OCI-M1 (cell line): ENCODE data around the gene SEC61A2.
"Not testable (repeated sequence)": the region's sequence is repeated elsewhere in the genome, so short reads cannot be mapped to it uniquely, and the experiment has no call there.

Source experiments
- DNase-seq: peaks from one replicate; lab custom pipeline; 2025; lab: John Stamatoyannopoulos, UW

Gene SEC61A2

DNA sequence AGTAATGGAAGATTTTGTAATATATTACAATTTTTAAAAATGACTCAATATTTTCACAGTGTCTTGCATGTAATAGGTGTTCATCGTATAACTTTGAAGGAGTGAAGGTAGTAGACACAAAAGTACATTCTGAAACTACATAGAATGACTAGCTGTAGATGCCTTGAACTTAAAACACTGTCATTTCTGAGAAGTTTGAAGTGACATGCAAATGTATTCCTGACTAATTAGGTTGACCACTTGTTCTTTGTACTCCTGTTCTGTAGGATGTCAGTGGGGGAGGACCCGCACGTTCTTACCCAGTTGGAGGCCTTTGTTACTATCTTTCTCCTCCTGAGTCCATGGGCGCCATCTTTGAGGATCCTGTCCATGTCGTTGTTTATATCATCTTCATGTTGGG is 31.2 kb downstream of the SEC61A2 start:
- DNase-seq: no peak

GRCh38 chr10:12162927-12163326 is 33.5 kb downstream of the SEC61A2 start:
- no peak for DNase-seq

DNA sequence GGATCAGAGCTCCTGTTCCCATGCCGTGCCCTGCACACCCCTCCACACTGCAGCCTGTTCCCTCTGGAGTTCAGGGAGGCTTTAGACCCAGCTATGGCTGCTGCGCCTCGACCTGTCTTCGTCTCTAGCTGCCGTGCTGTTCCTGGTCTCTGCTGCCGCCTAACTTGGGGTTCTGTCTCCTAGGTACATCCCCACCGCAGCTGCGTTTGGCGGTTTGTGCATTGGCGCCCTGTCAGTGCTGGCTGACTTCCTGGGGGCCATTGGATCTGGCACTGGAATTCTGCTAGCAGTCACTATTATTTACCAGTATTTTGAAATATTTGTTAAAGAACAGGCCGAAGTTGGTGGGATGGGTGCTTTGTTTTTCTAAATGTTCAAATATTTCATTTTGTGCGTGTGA is 34.6 kb downstream of the SEC61A2 start:
- DNase-seq: no peak

GRCh38 chr10:12165036-12165435 is 35.6 kb downstream of the SEC61A2 start:
- DNase-seq: no peak

DNA sequence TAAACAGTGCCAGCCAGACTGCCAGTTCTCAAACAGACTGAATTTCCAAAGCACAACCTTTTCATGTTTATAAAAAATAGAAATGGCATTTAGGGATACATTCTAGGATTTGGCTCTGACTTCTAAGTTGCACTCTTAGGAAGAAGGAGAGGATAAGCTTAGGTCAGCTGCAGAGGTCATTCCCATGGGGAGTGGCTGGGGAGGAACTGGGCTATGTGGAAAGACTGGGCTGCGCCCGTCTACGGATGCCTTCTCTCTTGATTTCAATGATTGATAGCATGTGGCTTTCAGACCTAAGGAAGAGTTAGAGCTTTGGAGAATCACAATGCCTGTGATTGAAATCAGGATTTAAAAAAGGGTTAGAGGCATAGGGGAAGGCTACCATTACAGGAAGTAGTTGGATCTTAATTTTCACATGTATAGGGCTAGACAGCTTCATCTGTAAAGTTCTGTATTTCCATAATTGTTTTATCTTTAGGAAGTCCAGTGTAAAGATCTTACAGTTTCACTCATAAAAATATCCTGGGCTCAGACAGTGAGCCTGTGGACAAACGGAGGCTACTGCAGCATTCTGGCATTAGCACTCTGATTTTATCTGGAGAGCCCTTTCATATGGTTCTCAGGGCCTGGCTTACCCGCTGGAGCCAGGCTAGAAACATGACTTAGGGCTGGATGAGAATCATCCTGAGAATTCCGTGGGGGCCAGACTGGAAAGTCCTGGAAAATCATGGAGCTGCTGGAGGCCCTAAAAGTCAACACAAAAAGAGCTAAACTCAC is 36.7 kb downstream of the SEC61A2 start:
- DNase-seq: no peak

DNA sequence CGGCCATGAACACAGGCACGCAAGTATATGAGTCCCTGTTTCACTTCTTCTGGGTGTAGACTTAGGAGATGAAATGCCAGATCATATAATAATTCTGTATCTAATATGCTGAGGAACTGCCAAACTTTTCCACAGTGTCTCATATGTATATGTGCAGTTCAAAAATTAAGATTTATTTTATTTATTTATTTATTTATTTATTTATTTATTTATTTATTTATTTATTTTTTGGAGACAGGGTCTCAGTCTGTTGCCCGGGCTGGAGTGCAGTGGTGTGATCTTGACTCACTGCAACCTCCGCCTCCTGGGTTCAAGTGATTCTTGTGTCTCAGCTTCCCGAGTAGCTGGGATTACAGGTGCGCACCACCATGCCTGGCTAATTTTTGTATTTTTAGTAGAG is 42.0 kb downstream of the SEC61A2 start:
- not testable (repeated sequence) for DNase-seq

GRCh38 chr10:12177642-12178041 is 48.2 kb downstream of the SEC61A2 start:
- DNase-seq: no peak

- DNase-seq: no peak
Observed at GRCh38 chr10:12179606-12180170, 50.2 kb downstream of the SEC61A2 start.

DNA sequence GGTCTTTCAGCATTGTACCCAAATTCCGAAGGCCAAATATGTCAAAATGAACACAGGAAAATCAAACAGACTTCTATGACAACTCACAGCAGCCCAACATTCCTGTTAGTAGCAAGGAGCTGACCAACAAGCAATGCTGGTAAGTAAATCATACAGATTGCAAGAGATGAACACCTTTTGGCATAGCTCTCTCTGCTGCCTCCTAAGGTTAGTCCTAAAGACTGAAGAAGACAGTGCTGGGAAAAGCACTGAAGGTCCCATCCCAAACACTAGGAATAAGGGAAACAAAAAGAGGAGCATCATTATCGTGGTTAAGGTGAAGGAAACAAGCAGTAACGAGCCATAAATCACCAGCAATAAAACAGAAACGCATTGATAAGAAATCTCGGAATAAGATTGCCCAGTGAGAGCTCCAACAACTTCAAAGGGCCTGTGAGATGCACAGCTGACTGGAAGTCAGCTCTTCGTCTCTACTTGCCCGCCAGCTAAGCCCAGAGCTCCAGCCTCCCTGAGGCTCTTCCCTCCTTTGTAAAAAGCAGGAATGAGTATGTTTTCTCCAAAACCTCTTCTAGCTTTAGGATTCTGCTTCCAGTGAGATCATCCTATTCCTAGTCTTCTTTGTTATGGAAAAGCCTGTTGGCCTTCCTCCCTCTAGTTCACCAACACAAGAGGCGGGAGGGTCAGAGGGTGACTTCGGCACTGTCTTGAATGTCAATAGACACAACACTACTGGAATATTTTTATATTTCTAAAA is 50.9 kb downstream of the SEC61A2 start:
- DNase-seq: no peak

- DNase-seq: no peak
Observed at GRCh38 chr10:12181065-12181775, 51.7 kb downstream of the SEC61A2 start.

DNA sequence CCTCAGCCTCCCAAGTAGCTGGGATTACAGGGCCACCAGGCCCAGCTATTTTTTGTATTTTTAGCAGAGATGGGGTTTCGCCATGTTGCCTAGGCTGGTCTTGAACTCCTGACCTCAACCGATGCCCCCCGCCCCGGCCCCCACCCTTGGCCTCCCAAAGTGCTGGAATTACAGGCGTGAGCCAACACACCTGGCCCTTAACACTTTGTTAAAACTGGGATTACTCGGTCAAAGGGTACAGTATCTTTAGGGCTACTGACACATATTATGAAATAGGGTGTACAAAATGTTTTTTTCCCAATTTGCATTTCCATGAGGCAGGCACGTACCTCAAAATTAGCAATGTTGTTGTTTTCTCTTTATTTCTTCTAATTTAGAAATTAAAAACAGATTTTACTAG is 54.7 kb downstream of the SEC61A2 start:
- no peak for DNase-seq

GRCh38 chr10:12186323-12186722 is 56.8 kb downstream of the SEC61A2 start:
- DNase-seq: no peak

GRCh38 chr10:12187321-12187905 is 57.9 kb downstream of the SEC61A2 start:
- no peak for DNase-seq

- no peak for DNase-seq
Observed at GRCh38 chr10:12188656-12189055, 59.2 kb downstream of the SEC61A2 start.

DNA sequence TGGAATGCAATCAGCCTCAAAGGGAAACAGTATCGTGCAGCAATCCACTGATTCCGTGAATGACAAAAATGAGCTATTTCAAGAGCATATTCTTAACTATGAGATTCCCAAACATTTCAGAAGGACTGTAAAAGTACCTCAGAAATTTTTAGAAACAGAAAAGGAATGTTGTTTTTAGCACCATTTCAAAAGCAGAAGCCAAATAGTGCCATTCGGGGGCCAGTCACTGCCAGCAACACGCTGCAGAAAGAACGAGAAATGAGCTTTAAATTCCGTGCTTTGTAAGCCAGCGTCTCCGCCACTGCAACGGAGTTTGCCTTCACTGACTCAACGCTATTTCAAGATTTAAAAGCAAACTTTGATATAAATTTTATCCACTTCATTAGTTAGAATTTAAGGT is 59.9 kb downstream of the SEC61A2 start:
- DNase-seq: no peak

- DNase-seq: no peak
Observed at GRCh38 chr10:12191715-12192114, 62.2 kb downstream of the SEC61A2 start.

GRCh38 chr10:12193193-12193592 is 63.7 kb downstream of the SEC61A2 start:
- DNase-seq: peak; percentile 42

DNA sequence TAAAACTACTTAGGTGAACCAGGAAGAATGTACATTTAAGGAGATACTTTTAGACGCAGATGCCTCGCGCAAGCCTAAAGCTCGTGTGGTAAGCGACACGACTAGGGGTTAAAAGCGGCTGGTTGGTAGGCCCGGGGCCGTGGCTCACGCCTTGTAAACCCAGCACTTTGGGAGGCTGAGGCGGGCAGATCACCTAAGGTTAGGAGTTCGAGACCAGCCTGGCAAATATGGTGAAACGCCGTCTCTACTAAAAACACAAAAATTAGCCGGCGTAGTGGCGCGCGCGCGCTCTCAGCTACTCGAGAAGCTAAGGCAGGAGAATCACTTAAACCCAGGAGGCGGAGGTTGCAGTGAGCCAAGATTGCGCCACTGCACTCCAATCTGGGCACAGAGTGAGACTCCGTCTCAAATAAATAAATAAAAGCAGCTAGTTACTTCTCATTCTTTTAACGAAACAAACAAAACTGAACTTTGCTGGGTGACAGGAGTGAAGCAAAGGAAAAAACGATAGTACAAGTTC is 65.3 kb downstream of the SEC61A2 start:
- peak; percentile 64 for DNase-seq

- no peak for DNase-seq
Observed at GRCh38 chr10:12195281-12195602, 65.8 kb downstream of the SEC61A2 start.

DNA sequence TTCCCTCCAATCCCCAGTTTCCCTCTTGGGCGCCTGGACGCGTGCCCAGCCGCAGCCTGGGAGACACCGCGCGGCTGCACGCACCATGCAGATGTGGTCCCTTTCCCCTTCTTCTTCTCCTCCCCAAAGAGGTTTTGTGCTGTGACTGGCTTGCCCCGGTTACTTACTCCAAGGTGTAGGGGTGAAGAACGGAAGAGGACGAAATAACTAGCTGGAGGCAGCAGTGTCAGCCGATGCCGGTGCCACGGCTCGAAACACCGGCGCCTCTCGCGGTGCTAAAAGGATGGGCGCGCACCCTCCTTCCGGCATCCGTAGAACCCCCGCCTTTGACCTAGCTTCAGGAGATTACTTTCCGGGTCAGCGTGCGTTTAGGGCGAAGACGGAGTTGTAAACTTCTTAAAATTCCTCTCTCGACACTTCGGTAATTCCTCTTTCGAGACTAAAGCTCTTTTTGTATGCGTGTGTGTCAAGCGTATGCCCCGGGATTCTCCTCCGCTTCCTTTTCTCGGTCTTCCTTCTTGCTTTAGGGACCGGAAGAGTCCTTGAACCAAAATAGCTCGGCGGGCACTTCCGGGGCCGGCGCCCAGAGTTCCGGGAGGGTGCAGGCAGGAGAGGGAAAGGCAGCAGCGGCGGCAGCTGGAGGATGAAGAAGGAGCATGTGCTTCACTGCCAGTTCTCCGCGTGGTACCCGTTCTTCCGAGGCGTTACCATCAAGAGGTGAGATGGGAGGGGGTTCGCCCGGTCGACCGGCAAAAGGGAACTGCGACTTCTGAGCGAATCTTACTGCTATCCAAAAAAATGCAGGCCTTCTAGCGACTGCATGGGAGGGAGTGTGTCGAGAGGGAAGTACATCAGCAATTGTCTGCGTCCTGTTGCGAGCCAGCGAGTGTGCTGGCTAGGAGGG is 66.4 kb downstream of the SEC61A2 start, which contains the start of the genes CDC123 and NUDT5:
TSS of gene CDC123 (plus strand) at position 586 of the 904 bp plus-strand sequence. CDS start at position 644, 58 bp downstream.
TSS of gene NUDT5 (minus strand) at position 289 of the 904 bp plus-strand sequence. CDS start 9,600 bp downstream, outside the sequence.
- peak; percentile 98 for DNase-seq
